Measurements from ENCODE around the gene S100PBP.

- TF ChIP-seq CTCF (IDR thresholded peaks at IDR 0.05) (no peak), POLR2A (IDR thresholded peaks at IDR 0.05) (no peak)
Measured at GRCh38 chr1:32899586-32900296, 82.3 kb downstream of the S100PBP start.
